Loucy (cell line): Measurements from ENCODE around the gene PPM1B.
"Not testable (repeated sequence)": the region's sequence is repeated elsewhere in the genome, so short reads cannot be mapped to it uniquely, and the experiment has no call there.

Experiments used
- H2AFZ ChIP-seq: fragments of 200-600 bp; sonication (generic); 2 replicates; pipeline ENCODE4 v1.6.0; 2016; ENCODE audit warnings: antibody characterized with exemption, mild to moderate bottlenecking, low read length, moderate library complexity
- H3F3A ChIP-seq: fragments of 200-600 bp; 2 replicates; pipeline ENCODE4 v1.6.0; 2016; ENCODE audit warnings: antibody characterized with exemption, low read depth, mild to moderate bottlenecking
- H3K27me3 ChIP-seq: fragments of 200-600 bp; sonication (generic); 2 replicates; pipeline ENCODE4 v1.6.1; 2014; ENCODE audit warnings: low read length, mild to moderate bottlenecking; ENCODE audit not compliant: insufficient read depth, poor library complexity, severe bottlenecking
- H3K36me3 ChIP-seq: fragments of 200-600 bp; sonication (generic); 2 replicates; pipeline ENCODE4 v1.6.1; 2016; ENCODE audit warnings: low read length; ENCODE audit not compliant: insufficient read depth
- H3K4me1 ChIP-seq: fragments of 200-600 bp; sonication (generic); 2 replicates; pipeline ENCODE4 v1.5.1; 2014; ENCODE audit warnings: low read length, mild to moderate bottlenecking; ENCODE audit not compliant: insufficient read depth, poor library complexity, severe bottlenecking
- H3K4me2 ChIP-seq: fragments of 200-600 bp; sonication (generic); 2 replicates; pipeline ENCODE4 v1.6.0; 2014; ENCODE audit warnings: antibody characterized with exemption, low read length, low read depth, mild to moderate bottlenecking; ENCODE audit not compliant: poor library complexity, severe bottlenecking
- H3K4me3 ChIP-seq: fragments of 200-600 bp; sonication (generic); 2 replicates; pipeline ENCODE4 v1.5.1; 2014; ENCODE audit warnings: low read length, mild to moderate bottlenecking, mixed read lengths; ENCODE audit not compliant: poor library complexity, severe bottlenecking
- H3K79me2 ChIP-seq: fragments of 200-600 bp; sonication (generic); 2 replicates; pipeline ENCODE4 v1.6.1; 2014; ENCODE audit warnings: low read length; ENCODE audit not compliant: insufficient read depth
- H3K9ac ChIP-seq: fragments of 200-600 bp; sonication (generic); 2 replicates; pipeline ENCODE4 v1.6.0; 2014; ENCODE audit warnings: mild to moderate bottlenecking, low read depth, low read length, moderate library complexity; ENCODE audit not compliant: poor library complexity, severe bottlenecking
- H3K9me2 ChIP-seq: fragments of 200-600 bp; sonication (generic); replicated peaks from 2 replicates; pipeline ENCODE4 v1.6.1; 2016; ENCODE audit warnings: low read depth, low read length, mixed read lengths
- H3K9me3 ChIP-seq: fragments of 200-600 bp; sonication (generic); 2 replicates; pipeline ENCODE4 v1.6.1; 2014; ENCODE audit warnings: mild to moderate bottlenecking, antibody characterized with exemption, low read length, low read depth; ENCODE audit not compliant: insufficient read depth
- H4K20me1 ChIP-seq: fragments of 200-600 bp; sonication (generic); 2 replicates; pipeline ENCODE4 v1.6.0; 2014; ENCODE audit warnings: antibody characterized with exemption, low read length, mild to moderate bottlenecking; ENCODE audit not compliant: insufficient read depth, poor library complexity, severe bottlenecking
- CTCF ChIP-seq: fragments of 200-600 bp; sonication (generic); conservative IDR thresholded peaks from 2 replicates; pipeline ENCODE4 v1.5.1; 2014; ENCODE audit warnings: mild to moderate bottlenecking, antibody characterized with exemption, low read length
- EZH2phosphoT487 ChIP-seq: fragments of 200-600 bp; IDR thresholded peaks from 2 replicates; pipeline ENCODE4 v1.6.1; 2018; ENCODE audit warnings: antibody characterized with exemption, mild to moderate bottlenecking, moderate library complexity, borderline replicate concordance

The PPM1B gene

GRCh38 chr2:44170311-44170717 lies 1.6 kb downstream of the PPM1B start:
- peaks cover 63% of the 10 kb centered on the region for H4K20me1 ChIP-seq
- peak overlapping the region; percentile 99 for H3K4me2 ChIP-seq
- peaks cover 4% of the 10 kb centered on the region; the same call in 1 of the 2 replicates for H3F3A ChIP-seq
- peak overlapping the region; percentile 93 for H3K9ac ChIP-seq
- H3K4me3 ChIP-seq = peak overlapping the region; percentile 96
- no peak for TF ChIP-seq EZH2phosphoT487
- TF ChIP-seq CTCF = no peak
- H3K79me2 ChIP-seq = peaks cover 66% of the 10 kb centered on the region
- peaks cover 57% of the 10 kb centered on the region for H3K4me1 ChIP-seq
- no peaks in the 10 kb centered on the region for H3K9me3 ChIP-seq
- H3K27me3 ChIP-seq = no peaks in the 10 kb centered on the region
- H3K36me3 ChIP-seq = no peaks in the 10 kb centered on the region
- H3K9me2 ChIP-seq = no peaks in the 10 kb centered on the region
- H2AFZ ChIP-seq = no peak overlapping the region

GRCh38 chr2:44171018-44171417 lies 2.3 kb downstream of the PPM1B start:
- H2AFZ ChIP-seq = no peak overlapping the region
- peak overlapping the region; percentile 96 for H3K4me3 ChIP-seq
- peak overlapping the region; percentile 93 for H3K9ac ChIP-seq
- no peaks in the 10 kb centered on the region for H3K9me2 ChIP-seq
- peaks cover 4% of the 10 kb centered on the region; the same call in 1 of the 2 replicates for H3F3A ChIP-seq
- TF ChIP-seq EZH2phosphoT487 (no peak), CTCF (no peak)
- no peaks in the 10 kb centered on the region for H3K27me3 ChIP-seq
- peak overlapping the region; percentile 99 for H3K4me2 ChIP-seq
- H3K79me2 ChIP-seq = peaks cover 73% of the 10 kb centered on the region
- H3K9me3 ChIP-seq = no peaks in the 10 kb centered on the region
- no peaks in the 10 kb centered on the region for H3K36me3 ChIP-seq
- peaks cover 68% of the 10 kb centered on the region for H4K20me1 ChIP-seq
- H3K4me1 ChIP-seq = peaks cover 62% of the 10 kb centered on the region

GRCh38 chr2:44171442-44171841 lies 2.8 kb downstream of the PPM1B start:
- peak overlapping the region; percentile 99 for H3K4me2 ChIP-seq
- H3K36me3 ChIP-seq, H3F3A ChIP-seq, H3K9me3 ChIP-seq, H3K27me3 ChIP-seq, H2AFZ ChIP-seq, H3K9me2 ChIP-seq: not testable (repeated sequence)
- peak overlapping the region; percentile 93 for H3K9ac ChIP-seq
- peak overlapping the region; percentile 96 for H3K4me3 ChIP-seq
- H3K79me2 ChIP-seq = peaks cover 77% of the 10 kb centered on the region
- H3K4me1 ChIP-seq = peaks cover 65% of the 10 kb centered on the region
- H4K20me1 ChIP-seq = peaks cover 71% of the 10 kb centered on the region

GRCh38 chr2:44172576-44172975 lies 3.9 kb downstream of the PPM1B start:
- Histone ChIP-seq H3K4me3 (peak overlapping the region; percentile 96), H3K9me3 (no peaks in the 10 kb centered on the region), H3K4me2 (peak overlapping the region; percentile 99), H2AFZ (no peak overlapping the region), H4K20me1 (peaks cover 81% of the 10 kb centered on the region), H3F3A (peaks cover 4% of the 10 kb centered on the region; the same call in 1 of the 2 replicates), H3K36me3 (peaks cover 1% of the 10 kb centered on the region; the same call in 1 of the 2 replicates), H3K9me2 (no peaks in the 10 kb centered on the region), H3K27me3 (no peaks in the 10 kb centered on the region), H3K9ac (peak overlapping the region; percentile 93), H3K79me2 (peaks cover 88% of the 10 kb centered on the region), H3K4me1 (peaks cover 63% of the 10 kb centered on the region)
- TF ChIP-seq CTCF = no peak
- TF ChIP-seq EZH2phosphoT487 = no peak
